Mammary epithelial cell (primary cell): ENCODE measurements around the gene CELF5.

Experiments
- EZH2 ChIP-seq: IDR thresholded peaks from 2 replicates; pipeline ENCODE4 v1.6.1; 2012; ENCODE audit warnings: low read length, inconsistent platforms, borderline replicate concordance
- TF ChIP-seq, protein P1 (sequence below), 2 donors: IDR thresholded peaks in 1 of 2; conservative IDR thresholded peaks in 1 of 2; 2 replicates each; pipeline ENCODE4 v1.5.1; 2011 to 2012; ENCODE audit warnings: inconsistent platforms in 2 of 2, low read length in 2 of 2, mild to moderate bottlenecking in 2 of 2, control low read depth in 1 of 2, low read depth in 1 of 2; ENCODE audit not compliant: insufficient read depth in 1 of 2; ENCODE audit errors: extremely low read depth in 1 of 2

DNA sequence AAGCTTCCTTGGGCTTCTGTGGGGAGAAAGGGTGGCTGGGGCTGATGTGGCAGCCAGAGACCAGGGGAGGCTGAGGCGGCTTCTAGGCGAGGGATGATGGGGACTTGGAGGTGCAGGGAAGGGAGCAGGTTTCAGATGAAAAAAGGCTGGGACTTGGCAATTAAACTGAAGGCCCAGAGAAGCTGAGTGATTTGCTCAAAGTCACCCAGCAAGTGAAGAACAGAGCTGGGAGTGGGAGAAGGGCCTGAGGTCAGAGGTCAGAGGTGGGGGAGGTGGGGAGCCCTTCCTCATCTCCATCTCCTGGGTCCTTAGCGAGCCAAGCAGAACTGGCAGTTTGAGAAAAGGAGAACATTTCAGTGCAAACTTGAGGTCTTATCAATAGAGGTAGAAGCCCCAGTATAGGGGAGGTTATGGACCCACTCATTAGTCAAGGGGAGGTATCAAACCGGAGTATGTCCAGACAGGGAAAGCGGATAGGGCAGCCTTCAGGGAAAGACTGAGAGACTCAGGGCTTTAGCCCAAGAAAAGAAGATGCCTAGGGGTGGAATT lies 92.3 kb downstream of the CELF5 start:
- TF ChIP-seq, protein P1, sequence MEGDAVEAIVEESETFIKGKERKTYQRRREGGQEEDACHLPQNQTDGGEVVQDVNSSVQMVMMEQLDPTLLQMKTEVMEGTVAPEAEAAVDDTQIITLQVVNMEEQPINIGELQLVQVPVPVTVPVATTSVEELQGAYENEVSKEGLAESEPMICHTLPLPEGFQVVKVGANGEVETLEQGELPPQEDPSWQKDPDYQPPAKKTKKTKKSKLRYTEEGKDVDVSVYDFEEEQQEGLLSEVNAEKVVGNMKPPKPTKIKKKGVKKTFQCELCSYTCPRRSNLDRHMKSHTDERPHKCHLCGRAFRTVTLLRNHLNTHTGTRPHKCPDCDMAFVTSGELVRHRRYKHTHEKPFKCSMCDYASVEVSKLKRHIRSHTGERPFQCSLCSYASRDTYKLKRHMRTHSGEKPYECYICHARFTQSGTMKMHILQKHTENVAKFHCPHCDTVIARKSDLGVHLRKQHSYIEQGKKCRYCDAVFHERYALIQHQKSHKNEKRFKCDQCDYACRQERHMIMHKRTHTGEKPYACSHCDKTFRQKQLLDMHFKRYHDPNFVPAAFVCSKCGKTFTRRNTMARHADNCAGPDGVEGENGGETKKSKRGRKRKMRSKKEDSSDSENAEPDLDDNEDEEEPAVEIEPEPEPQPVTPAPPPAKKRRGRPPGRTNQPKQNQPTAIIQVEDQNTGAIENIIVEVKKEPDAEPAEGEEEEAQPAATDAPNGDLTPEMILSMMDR (conservative IDR thresholded peaks at IDR 0.05 in 1 of 2, IDR thresholded peaks at IDR 0.05 in 1 of 2; ENCODE audit: extremely low read depth in 1 of 2, insufficient read depth in 1 of 2, low read depth in 1 of 2, low read length in 2 of 2), result no peak
- no peak for TF ChIP-seq EZH2
